ENCODE measurements around the gene ASB2.
A peak's percentile ranks its signal among the peaks of the same experiment; 100 is the strongest.

ASB2 gene

DNA sequence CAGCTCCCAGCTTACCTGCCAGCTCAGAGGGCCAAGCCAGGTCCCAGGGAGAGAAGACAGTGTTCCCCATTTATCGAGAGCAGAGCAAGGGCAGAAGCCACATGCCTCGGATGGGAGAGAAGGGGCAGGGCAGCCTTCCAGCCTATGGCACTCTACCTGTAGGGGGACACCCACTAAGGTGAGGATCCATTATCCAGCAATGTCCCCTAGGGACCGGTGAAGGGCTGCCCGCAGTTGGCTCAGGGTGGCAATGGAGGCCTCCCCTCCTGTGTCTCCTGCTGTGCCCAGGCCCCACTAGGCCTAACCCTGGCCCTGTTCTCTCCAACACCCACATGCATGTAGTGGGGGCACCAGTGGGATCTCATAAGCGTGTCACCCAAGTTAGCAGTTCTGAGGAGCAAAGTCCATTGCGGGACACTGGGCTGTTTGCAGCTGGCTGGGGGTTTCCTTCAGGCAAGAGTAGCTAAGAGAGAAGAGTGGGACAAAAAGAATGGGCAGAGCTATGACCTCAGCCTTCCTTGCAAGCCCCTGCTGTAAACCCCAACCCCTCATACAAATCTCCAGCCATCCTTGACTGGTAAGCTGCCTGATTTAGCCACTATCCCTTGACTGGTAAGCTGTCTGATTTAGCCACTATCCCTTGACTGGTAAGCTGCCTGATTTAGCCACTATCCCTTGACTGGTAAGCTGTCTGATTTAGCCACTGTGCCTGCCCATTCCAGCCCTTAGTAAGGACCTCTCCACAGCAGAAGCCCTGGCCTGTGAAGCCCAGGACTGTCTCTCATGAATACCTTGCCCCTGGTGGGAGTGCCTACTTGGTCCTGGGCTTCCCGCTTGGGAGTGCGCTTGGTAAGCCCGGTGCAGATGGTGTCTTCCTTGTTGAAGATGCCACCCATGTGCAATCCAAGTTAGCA lies 5.2 kb upstream of the ASB2 start:
- Histone ChIP-seq H3K27me3 (ENCODE audit: insufficient read depth, poor library complexity, severe bottlenecking) (no peaks in the 10 kb centered on the region), H3K4me3 (replicated peaks; ENCODE audit: insufficient read depth, low read length) (no peak overlapping the region), H3K27ac (replicated peaks) (no peak overlapping the region)
- no peak for DNase-seq (ENCODE audit: low read depth in 1 of 2, low spot score in 1 of 2)
- TF ChIP-seq REST (IDR thresholded peaks at IDR 0.05; ENCODE audit: insufficient replicate concordance, low read depth) = no peak
- no peak for TF ChIP-seq GABPA (IDR thresholded peaks at IDR 0.05; ENCODE audit: low read depth)
- TF ChIP-seq SPI1 (IDR thresholded peaks at IDR 0.05; ENCODE audit: borderline replicate concordance, low read depth) = no peak
- TF ChIP-seq, protein P1, sequence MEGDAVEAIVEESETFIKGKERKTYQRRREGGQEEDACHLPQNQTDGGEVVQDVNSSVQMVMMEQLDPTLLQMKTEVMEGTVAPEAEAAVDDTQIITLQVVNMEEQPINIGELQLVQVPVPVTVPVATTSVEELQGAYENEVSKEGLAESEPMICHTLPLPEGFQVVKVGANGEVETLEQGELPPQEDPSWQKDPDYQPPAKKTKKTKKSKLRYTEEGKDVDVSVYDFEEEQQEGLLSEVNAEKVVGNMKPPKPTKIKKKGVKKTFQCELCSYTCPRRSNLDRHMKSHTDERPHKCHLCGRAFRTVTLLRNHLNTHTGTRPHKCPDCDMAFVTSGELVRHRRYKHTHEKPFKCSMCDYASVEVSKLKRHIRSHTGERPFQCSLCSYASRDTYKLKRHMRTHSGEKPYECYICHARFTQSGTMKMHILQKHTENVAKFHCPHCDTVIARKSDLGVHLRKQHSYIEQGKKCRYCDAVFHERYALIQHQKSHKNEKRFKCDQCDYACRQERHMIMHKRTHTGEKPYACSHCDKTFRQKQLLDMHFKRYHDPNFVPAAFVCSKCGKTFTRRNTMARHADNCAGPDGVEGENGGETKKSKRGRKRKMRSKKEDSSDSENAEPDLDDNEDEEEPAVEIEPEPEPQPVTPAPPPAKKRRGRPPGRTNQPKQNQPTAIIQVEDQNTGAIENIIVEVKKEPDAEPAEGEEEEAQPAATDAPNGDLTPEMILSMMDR (IDR thresholded peaks at IDR 0.05; ENCODE audit: insufficient read depth, low read length) = no peak

DNA sequence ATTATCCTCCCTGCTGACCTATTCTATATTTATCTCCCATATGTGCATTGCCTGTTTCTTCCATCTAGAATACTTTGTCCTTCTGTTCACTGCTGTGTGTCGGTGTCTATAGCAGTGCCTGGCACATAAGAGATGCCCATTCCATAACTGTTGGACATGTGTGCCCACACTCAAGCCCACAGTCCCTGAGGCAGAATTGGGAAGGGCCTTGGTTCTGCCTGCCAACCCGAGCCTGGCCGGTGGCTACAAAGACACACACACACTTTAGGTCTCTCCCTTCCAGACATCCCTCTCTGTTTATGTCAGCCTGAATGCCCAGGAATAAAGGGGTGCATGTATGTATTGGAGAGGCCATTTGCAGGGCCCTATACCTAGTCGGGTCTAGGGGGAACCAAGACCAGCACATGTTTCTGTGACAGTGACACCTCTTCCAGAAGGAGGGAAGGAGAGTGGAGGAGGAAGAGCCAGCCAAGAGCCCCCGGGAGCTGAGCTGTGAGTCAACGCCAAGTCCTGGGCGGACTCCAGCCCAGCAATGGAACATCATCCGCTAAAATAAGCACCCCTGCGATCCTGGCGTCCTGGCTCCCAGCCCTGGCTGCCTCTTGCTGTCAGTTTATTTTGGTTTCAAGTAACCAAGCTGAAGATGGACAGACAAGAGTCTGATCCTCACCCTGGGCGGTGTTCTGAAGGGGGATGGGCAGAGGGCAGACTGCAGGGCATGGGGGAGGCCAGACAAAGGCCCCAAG lies 4.3 kb upstream of the ASB2 start:
- Histone ChIP-seq H3K27ac (replicated peaks) (no peak overlapping the region), H3K4me3 (replicated peaks; ENCODE audit: insufficient read depth, low read length) (no peak overlapping the region), H3K27me3 (ENCODE audit: insufficient read depth, poor library complexity, severe bottlenecking) (no peaks in the 10 kb centered on the region)
- no peak for DNase-seq (ENCODE audit: low read depth in 1 of 2, low spot score in 1 of 2)
- no peak for TF ChIP-seq SPI1 (IDR thresholded peaks at IDR 0.05; ENCODE audit: borderline replicate concordance, low read depth)
- no peak for TF ChIP-seq POLR2AphosphoS5 (IDR thresholded peaks at IDR 0.05; ENCODE audit: low read depth)
- no peak for TF ChIP-seq REST (IDR thresholded peaks at IDR 0.05; ENCODE audit: insufficient replicate concordance, low read depth)
- TF ChIP-seq GABPA (IDR thresholded peaks at IDR 0.05; ENCODE audit: low read depth) = no peak
- TF ChIP-seq, protein P1 (IDR thresholded peaks at IDR 0.05; ENCODE audit: insufficient read depth, low read length) = no peak

DNA sequence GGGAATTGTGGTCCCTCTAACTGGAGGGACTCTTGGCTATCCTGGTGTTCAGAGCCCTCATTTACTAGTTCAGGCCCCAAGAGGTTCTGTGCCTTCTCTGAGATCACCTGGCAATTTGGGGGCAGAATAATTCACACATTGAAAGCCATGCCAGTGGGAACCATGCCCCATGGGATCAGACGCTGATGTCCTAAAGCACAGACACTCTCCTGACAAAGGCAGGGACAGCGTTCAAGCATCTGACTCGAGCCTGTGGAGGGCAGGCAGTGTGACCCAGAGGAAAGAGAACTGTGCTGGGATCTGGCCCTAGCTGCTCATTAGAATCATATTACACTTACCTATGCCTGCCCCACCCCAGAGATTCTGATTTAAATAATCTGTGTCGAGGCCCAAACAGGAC lies 2.4 kb upstream of the ASB2 start:
- DNase-seq (ENCODE audit: low read depth in 1 of 2, low spot score in 1 of 2) = no peak
- Histone ChIP-seq H3K4me3 (replicated peaks; ENCODE audit: insufficient read depth, low read length) (no peak overlapping the region), H3K27ac (replicated peaks) (peak overlapping the region; percentile 36), H3K27me3 (ENCODE audit: insufficient read depth, poor library complexity, severe bottlenecking) (no peaks in the 10 kb centered on the region)
- TF ChIP-seq REST (IDR thresholded peaks at IDR 0.05; ENCODE audit: insufficient replicate concordance, low read depth) = no peak
- no peak for TF ChIP-seq SPI1 (IDR thresholded peaks at IDR 0.05; ENCODE audit: borderline replicate concordance, low read depth)
- TF ChIP-seq, protein P1 (IDR thresholded peaks at IDR 0.05; ENCODE audit: insufficient read depth, low read length) = no peak
- no peak for TF ChIP-seq POLR2AphosphoS5 (IDR thresholded peaks at IDR 0.05; ENCODE audit: low read depth)
- TF ChIP-seq GABPA (IDR thresholded peaks at IDR 0.05; ENCODE audit: low read depth) = no peak

All from HL-60 (cell line).